Activated CD8-positive, alpha-beta memory T cell treated with anti-CD3 and anti-CD28 coated beads, Interleukin-2, amount 10 ng/mL, durations not matched to agents 7 days and 5 days (primary cell): Measurements from ENCODE around the gene PHC3. TPM values are rescaled to one million over a fixed set of nuclear protein-coding genes. Genes with fewer than 3 reads are reported as not detected.
"Not testable (repeated sequence)": the region's sequence is repeated elsewhere in the genome, so short reads cannot be mapped to it uniquely, and the experiment has no call there.

ENCODE experiments used
- ATAC-seq: fragments of 150-1000 bp; cut with Tn5 transposase; one replicate; pipeline ENCODE4 v1.10.0; 2021; ENCODE audit warnings: moderate library complexity
- CTCF ChIA-PET: fragments of 350-600 bp; sonication (Branson Sonifier 250); formaldehyde crosslinking; loops from one replicate; lab custom pipeline; 2021; ENCODE audit warnings: antibody characterized with exemption; lab: Charles Lee
- DNase-seq: peaks from one replicate; pipeline ENCODE4 v3.0.0-alpha.2; 2020
- H3K27ac Mint-ChIP-seq: one replicate; pipeline ENCODE4 v1.8.0; 2021; ENCODE audit warnings: mild to moderate bottlenecking, mixed read lengths
- H3K27me3 Mint-ChIP-seq: one replicate; pipeline ENCODE4 v1.8.0; 2021; ENCODE audit warnings: mixed read lengths
- H3K36me3 Mint-ChIP-seq: one replicate; pipeline ENCODE4 v1.8.0; 2021; ENCODE audit warnings: mild to moderate bottlenecking, mixed read lengths
- H3K4me1 Mint-ChIP-seq: one replicate; pipeline ENCODE4 v1.8.0; 2021; ENCODE audit warnings: mixed read lengths
- H3K4me3 Mint-ChIP-seq: one replicate; pipeline ENCODE4 v1.8.0; 2021; ENCODE audit warnings: mild to moderate bottlenecking, moderate library complexity, mixed read lengths
- H3K9me3 Mint-ChIP-seq: one replicate; pipeline ENCODE4 v1.8.0; 2022; ENCODE audit warnings: low read depth, mixed read lengths
- total RNA-seq, 2 experiments: library from RNA; stranded (reverse); gene quantifications; one replicate each; pipeline ENCODE4 v1.2.3, GENCODE V29; 2021

PHC3 gene
- 10 to 100 TPM; 51.4 to 78.3 TPM for total RNA-seq

- H3K4me3 Mint-ChIP-seq = peak within 1 kb of the TSS; percentile 89
- CTCF ChIA-PET = interaction anchor here (0.5 to 2.5 kb wide), 5 partner anchors 9 to 412 kb away, joined by 3 to 9 read pairs (median 4); partner anchors contain the start of gene ACTRT3
Measured at GRCh38 chr3:170180908-170181885, at the start of gene PHC3. PHC3 (minus strand) TSS chr3:170181733; CDS start chr3:170181715, 18 bp downstream.

GRCh38 chr3:170228093-170228766 is 46.7 kb upstream of the PHC3 start:
- no peaks in the 10 kb centered on the region for H3K27me3 Mint-ChIP-seq
- no peaks in the 10 kb centered on the region for H3K9me3 Mint-ChIP-seq
- H3K4me3 Mint-ChIP-seq = no peak overlapping the region
- H3K4me1 Mint-ChIP-seq = peaks cover 16% of the 10 kb centered on the region
- H3K36me3 Mint-ChIP-seq = peaks cover 2% of the 10 kb centered on the region
- ATAC-seq = no peak
- no peak for DNase-seq
- CTCF ChIA-PET = no interaction called here
- H3K27ac Mint-ChIP-seq = no peak overlapping the region

More at GRCh38 chr3:170180908-170181885, at the start of gene PHC3:
- DNase-seq (peak; percentile 95), ATAC-seq (peak; percentile 84)
- Mint-ChIP-seq H3K27me3 (no peaks in the 10 kb centered on the region), H3K36me3 (peaks cover 27% of the 10 kb centered on the region), H3K4me1 (peaks cover 19% of the 10 kb centered on the region), H3K9me3 (no peaks in the 10 kb centered on the region), H3K27ac (peak within 1 kb of the TSS; percentile 100)

- CTCF ChIA-PET = interaction anchor here (1.5 kb wide), 1 partner anchor 16 kb away, joined by 3 read pairs; no protein-coding TSS in a partner anchor
- Mint-ChIP-seq H3K9me3 (no peaks in the 10 kb centered on the region), H3K27ac (no peak overlapping the region), H3K27me3 (no peaks in the 10 kb centered on the region), H3K36me3 (no peaks in the 10 kb centered on the region), H3K4me1 (peaks cover 20% of the 10 kb centered on the region), H3K4me3 (no peak overlapping the region)
- ATAC-seq (no peak), DNase-seq (no peak)
Measured at GRCh38 chr3:170226426-170226960, 45.0 kb upstream of the PHC3 start.

GRCh38 chr3:170225166-170225565 is 43.6 kb upstream of the PHC3 start:
- Mint-ChIP-seq H3K36me3 (no peaks in the 10 kb centered on the region), H3K4me1 (peaks cover 24% of the 10 kb centered on the region), H3K9me3 (no peaks in the 10 kb centered on the region), H3K27me3 (no peaks in the 10 kb centered on the region), H3K4me3 (no peak overlapping the region), H3K27ac (no peak overlapping the region)
- DNase-seq = no peak
- CTCF ChIA-PET = no interaction called here
- ATAC-seq = no peak

- no peaks in the 10 kb centered on the region for H3K27me3 Mint-ChIP-seq
- peak overlapping the region; percentile 61 for H3K27ac Mint-ChIP-seq
- no peaks in the 10 kb centered on the region for H3K9me3 Mint-ChIP-seq
- peaks cover 24% of the 10 kb centered on the region for H3K4me1 Mint-ChIP-seq
- no peaks in the 10 kb centered on the region for H3K36me3 Mint-ChIP-seq
- DNase-seq (peak; percentile 53), ATAC-seq (peak; percentile 11)
- CTCF ChIA-PET = interaction anchor here (1.0 to 1.8 kb wide), 4 partner anchors 20 to 134 kb away, joined by 3 to 10 read pairs (median 6); partner anchors contain the start of gene SKIL
- H3K4me3 Mint-ChIP-seq = peak overlapping the region; percentile 80
Measured at GRCh38 chr3:170222647-170223541, 41.4 kb upstream of the PHC3 start.

- ATAC-seq = peak; percentile 98
- H3K4me1 Mint-ChIP-seq = peaks cover 24% of the 10 kb centered on the region
- CTCF ChIA-PET = interaction anchor here (1.0 to 1.8 kb wide), 3 partner anchors 19 to 135 kb away, joined by 3 to 10 read pairs (median 4); partner anchors contain the start of gene SKIL
- no peaks in the 10 kb centered on the region for H3K27me3 Mint-ChIP-seq
- no peaks in the 10 kb centered on the region for H3K9me3 Mint-ChIP-seq
- peak within 1 kb of the TSS; percentile 80 for H3K4me3 Mint-ChIP-seq
- H3K36me3 Mint-ChIP-seq = no peaks in the 10 kb centered on the region
- H3K27ac Mint-ChIP-seq = peak within 1 kb of the TSS; percentile 90
- peak; percentile 93 for DNase-seq
Measured at GRCh38 chr3:170221924-170222646, 40.6 kb upstream of the PHC3 start, which contains the start of gene PRKCI. PRKCI (plus strand) TSS chr3:170222424; CDS start chr3:170222670, 246 bp downstream.

- Mint-ChIP-seq H3K4me1 (peaks cover 24% of the 10 kb centered on the region), H3K27me3 (no peaks in the 10 kb centered on the region), H3K4me3 (peak overlapping the region; percentile 4), H3K36me3 (no peaks in the 10 kb centered on the region), H3K9me3 (peaks cover 3% of the 10 kb centered on the region), H3K27ac (no peak overlapping the region)
- CTCF ChIA-PET = no interaction called here
- no peak for DNase-seq
- ATAC-seq = no peak
Measured at GRCh38 chr3:170220871-170221270, 39.3 kb upstream of the PHC3 start.

- no peak for ATAC-seq
- H3K4me1 Mint-ChIP-seq = peaks cover 20% of the 10 kb centered on the region
- no peak for DNase-seq
- H3K36me3 Mint-ChIP-seq = no peaks in the 10 kb centered on the region
- H3K27ac Mint-ChIP-seq = no peak overlapping the region
- H3K4me3 Mint-ChIP-seq = no peak overlapping the region
- peaks cover 3% of the 10 kb centered on the region for H3K9me3 Mint-ChIP-seq
- CTCF ChIA-PET = no interaction called here
- peaks cover 2% of the 10 kb centered on the region for H3K27me3 Mint-ChIP-seq
Measured at GRCh38 chr3:170219850-170220249, 38.3 kb upstream of the PHC3 start.

- Mint-ChIP-seq H3K4me1 (no peaks in the 10 kb centered on the region), H3K9me3 (peaks cover 5% of the 10 kb centered on the region), H3K27me3 (peaks cover 8% of the 10 kb centered on the region), H3K36me3 (peaks cover 1% of the 10 kb centered on the region), H3K27ac (no peak overlapping the region), H3K4me3 (no peak overlapping the region)
- CTCF ChIA-PET = no interaction called here
- DNase-seq (no peak), ATAC-seq (no peak)
Measured at GRCh38 chr3:170211668-170212067, 30.1 kb upstream of the PHC3 start.

- peaks cover 5% of the 10 kb centered on the region for H3K9me3 Mint-ChIP-seq
- ATAC-seq (no peak), DNase-seq (no peak)
- H3K4me3 Mint-ChIP-seq = no peak overlapping the region
- peaks cover 10% of the 10 kb centered on the region for H3K27me3 Mint-ChIP-seq
- H3K27ac Mint-ChIP-seq = no peak overlapping the region
- CTCF ChIA-PET = no interaction called here
- H3K36me3 Mint-ChIP-seq = peaks cover 1% of the 10 kb centered on the region
- H3K4me1 Mint-ChIP-seq = no peaks in the 10 kb centered on the region
Measured at GRCh38 chr3:170207717-170208116, 26.2 kb upstream of the PHC3 start.

GRCh38 chr3:170206164-170206762 is 24.7 kb upstream of the PHC3 start:
- H3K36me3 Mint-ChIP-seq = not testable (repeated sequence)

More at GRCh38 chr3:170206164-170206762, 24.7 kb upstream of the PHC3 start:
- peaks cover 10% of the 10 kb centered on the region for H3K27me3 Mint-ChIP-seq
- H3K4me3 Mint-ChIP-seq, DNase-seq, H3K4me1 Mint-ChIP-seq, H3K9me3 Mint-ChIP-seq, H3K27ac Mint-ChIP-seq, ATAC-seq, CTCF ChIA-PET: not testable (repeated sequence)
